K562 (cell line): Measurements from ENCODE around the gene UBE2O. TPM values are rescaled to one million over a fixed set of nuclear protein-coding genes. Genes with fewer than 3 reads are reported as not detected.

Source experiments
- ATAC-seq: fragments of 200-7000 bp; cut with Tn5 transposase; 3 replicates; pipeline ENCODE4 v1.9.1; 2020; ENCODE audit warnings: moderate library complexity
- BruUV-seq: library from RNA; stranded (reverse); fragments of 400-500 nt; replicated peaks from 2 replicates; lab custom pipeline; 2021; lab: Mats Ljungman, UMichigan
- CTCF ChIA-PET: fragments of 300-600 bp; formaldehyde crosslinking; extraction: SDS; loops from one replicate; lab custom pipeline; 2021; ENCODE audit warnings: low intra/inter-chr PET ratio; lab: Yijun Ruan, JAX
- POLR2A ChIA-PET: fragments of 300-600, 350-650 bp; sonication (Branson Sonifier 250); formaldehyde crosslinking; extraction: SDS; loops from one replicate; lab custom pipeline; 2021; ENCODE audit warnings: antibody characterized with exemption, inconsistent platforms; lab: Yijun Ruan, JAX
- DNase-seq, 4 experiments: peaks; one replicate each; pipeline versions ENCODE4 v3.0.0 to v3.0.0-alpha.2; 2011 to 2018; ENCODE audit warnings: low spot score in 3 of 4, mixed read lengths in 3 of 4; ENCODE audit errors: extremely low read depth in 1 of 4
- FAIRE-seq: peaks from 2 replicates; lab custom pipeline; 2011; peaks lifted over from hg19 to GRCh38; lab: Jason Lieb, UNC
- H2AFZ ChIP-seq: 2 replicates; pipeline ENCODE4 v1.6.0; 2011; ENCODE audit warnings: low read depth, low read length, control low read depth, inconsistent platforms
- H3K27ac ChIP-seq: fragments of 200-600 bp; 3 replicates; pipeline ENCODE4 v1.8.0; 2011; ENCODE audit warnings: low read depth, mild to moderate bottlenecking, control low read depth, inconsistent platforms, low read length, moderate library complexity, mixed read lengths; ENCODE audit errors: extremely low read depth
- H3K27me3 ChIP-seq, 2 experiments: fragments of 300-600 bp in 1 of 2; 2 replicates in 1 of 2; 3 replicates in 1 of 2; pipeline versions ENCODE4 v1.6.0 to v1.8.0; 2011; ENCODE audit warnings: inconsistent platforms in 2 of 2, low read length in 2 of 2, mild to moderate bottlenecking in 1 of 2, mixed read lengths in 1 of 2, moderate library complexity in 1 of 2; ENCODE audit not compliant: control insufficient read depth in 2 of 2, insufficient read depth in 2 of 2
- H3K36me3 ChIP-seq: fragments of 300-600 bp; 3 replicates; pipeline ENCODE4 v1.8.0; 2011; ENCODE audit warnings: mild to moderate bottlenecking, low read length, inconsistent platforms; ENCODE audit not compliant: control insufficient read depth, insufficient read depth
- H3K4me1 ChIP-seq, 2 experiments: fragments of 200-600 bp in 1 of 2; replicated peaks in 1 of 2; 2 replicates in 1 of 2; 3 replicates in 1 of 2; pipeline versions ENCODE4 v1.5.1 to v1.8.0; 2011; ENCODE audit warnings: inconsistent platforms in 2 of 2, low read length in 2 of 2, mild to moderate bottlenecking in 1 of 2, mixed read lengths in 1 of 2, moderate library complexity in 1 of 2; ENCODE audit not compliant: control insufficient read depth in 2 of 2, insufficient read depth in 2 of 2
- H3K4me2 ChIP-seq: 2 replicates; pipeline ENCODE4 v1.6.1; 2011; ENCODE audit warnings: low read length, control low read depth, inconsistent platforms, mixed read lengths; ENCODE audit not compliant: insufficient read depth
- H3K4me3 ChIP-seq: fragments of 200-600 bp; sonication (generic), shearing (Covaris generic); 2 replicates; pipeline ENCODE4 v1.5.1; 2016; ENCODE audit warnings: control low read depth, inconsistent platforms
- H3K79me2 ChIP-seq: fragments of 200-600 bp; 3 replicates; pipeline ENCODE4 v1.8.0; 2011; ENCODE audit warnings: low read length, inconsistent platforms; ENCODE audit not compliant: control insufficient read depth, insufficient read depth
- H3K9ac ChIP-seq, 2 experiments: 2 replicates each; pipeline versions ENCODE4 v1.6.0 to v1.6.1; 2011; ENCODE audit warnings: low read depth in 2 of 2, low read length in 2 of 2, control low read depth in 1 of 2, inconsistent platforms in 1 of 2, mild to moderate bottlenecking in 1 of 2, mixed read lengths in 1 of 2; ENCODE audit not compliant: insufficient read depth in 1 of 2
- H3K9me1 ChIP-seq: one replicate; pipeline ENCODE4 v1.6.0; 2011; ENCODE audit warnings: inconsistent platforms, mild to moderate bottlenecking, low read length, moderate library complexity; ENCODE audit not compliant: control insufficient read depth, insufficient read depth
- H3K9me3 ChIP-seq: replicated peaks from 2 replicates; pipeline ENCODE4 v1.5.1; 2011; ENCODE audit warnings: low read depth, low read length, inconsistent platforms; ENCODE audit not compliant: control insufficient read depth, insufficient read depth
- H4K20me1 ChIP-seq: replicated peaks from 2 replicates; pipeline ENCODE4 v1.6.1; 2011; ENCODE audit warnings: low read length, inconsistent platforms, mixed read lengths; ENCODE audit not compliant: control insufficient read depth, insufficient read depth
- ARID1B ChIP-seq: fragments of 450-650 bp; IDR thresholded peaks from 2 replicates; pipeline ENCODE4 v1.6.1; 2016; ENCODE audit warnings: antibody characterized with exemption, mild to moderate bottlenecking, inconsistent platforms
- DNMT1 ChIP-seq: fragments of 450-650 bp; IDR thresholded peaks from 2 replicates; pipeline ENCODE4 v1.6.1; 2016; ENCODE audit warnings: antibody characterized with exemption, mild to moderate bottlenecking
- EP400 ChIP-seq: fragments of 450-650 bp; IDR thresholded peaks from 2 replicates; pipeline ENCODE4 v1.6.1; 2017; ENCODE audit warnings: antibody characterized with exemption, mild to moderate bottlenecking, moderate library complexity
- FOXJ3 ChIP-seq: sonication (generic); formaldehyde crosslinking; IDR thresholded peaks from 2 replicates; pipeline ENCODE4 v1.4.0; 2020; ENCODE audit warnings: mild to moderate bottlenecking, missing genetic modification reagents
- GABPA ChIP-seq: fragments of 200-800 bp; sonication (Bioruptor generic); conservative IDR thresholded peaks from 2 replicates; pipeline ENCODE4 v1.6.1; 2016; ENCODE audit warnings: low read depth, missing genetic modification characterization, missing compliant biosample characterization
- GTF2E2 ChIP-seq: fragments of 200-800 bp; sonication (Bioruptor generic); IDR thresholded peaks from 2 replicates; pipeline ENCODE4 v1.6.1; 2016; ENCODE audit warnings: missing genetic modification characterization, missing compliant biosample characterization
- MAZ ChIP-seq, 2 experiments: fragments of 450-650 bp in 1 of 2; sonication (generic) in 1 of 2; formaldehyde crosslinking; IDR thresholded peaks in 1 of 2; conservative IDR thresholded peaks in 1 of 2; 2 replicates each; pipeline versions ENCODE4 v1.4.0 to v1.5.0; 2020; ENCODE audit warnings: mild to moderate bottlenecking in 1 of 2, missing genetic modification reagents in 1 of 2
- PRPF4 ChIP-seq: fragments of 200-400 bp; formaldehyde crosslinking; IDR thresholded peaks from one replicate; pipeline ENCODE4 v1.6.1; 2017; ENCODE audit warnings: low read length, low read depth, mild to moderate bottlenecking; ENCODE audit not compliant: insufficient read depth, poor library complexity, severe bottlenecking
- RBM15 ChIP-seq: fragments of 200-400 bp; formaldehyde crosslinking; IDR thresholded peaks from 2 replicates; pipeline ENCODE4 v1.6.1; 2018; ENCODE audit warnings: mild to moderate bottlenecking, low read length, moderate library complexity; ENCODE audit not compliant: insufficient read depth
- SIN3B ChIP-seq: fragments of 450-650 bp; IDR thresholded peaks from 2 replicates; pipeline ENCODE4 v1.6.1; 2017; ENCODE audit warnings: low read depth, mild to moderate bottlenecking, moderate library complexity
- ZNF511 ChIP-seq: sonication (generic); formaldehyde crosslinking; IDR thresholded peaks from 2 replicates; pipeline ENCODE4 v1.8.0; 2022; ENCODE audit warnings: mild to moderate bottlenecking, missing genetic modification reagents
- ZNF584 ChIP-seq: fragments of 200-800 bp; sonication (Bioruptor generic); IDR thresholded peaks from 2 replicates; pipeline ENCODE4 v1.6.1; 2016; ENCODE audit warnings: low read depth, mild to moderate bottlenecking, missing genetic modification characterization, missing compliant biosample characterization
- WGBS: fragments of 100-300 bp; shearing (Covaris generic); methylation state at CpG from one replicate; pipeline ENCODE4 v1.1.6; 2016; ENCODE audit warnings: low coverage, mixed read lengths; ENCODE audit not compliant: insufficient coverage; ENCODE audit errors: missing lambda C conversion rate; 5-methylcytosine and 5-hydroxymethylcytosine counted together
- in situ Hi-C: fragments of 300-500 bp; cut with MboI; formaldehyde crosslinking; loops from 4 replicates; pipeline ENCODE4 v1.15.0; 2018; ENCODE audit warnings: inconsistent platforms, mixed read lengths
- intact Hi-C: fragments of 100-400 bp; cut with micrococcal nuclease; formaldehyde crosslinking; loops from 2 replicates; pipeline ENCODE4 v1.14.2; 2022
- polyA plus RNA-seq, 8 experiments: library from polyadenylated mRNA; depleted of rRNA in 4 of 8; stranded (reverse) in 5 of 8; unstranded in 3 of 8; fragments of >200 nt; fragmentation: Nextera tagmentation in 2 of 8; fragmentation: Illumina TruSeq in 1 of 8; extraction: Ambion mirVana in 2 of 8; extraction: Trizol in 1 of 8; gene quantifications; 2 replicates each; pipeline versions ENCODE4 v1.2.1 to v1.2.3, GENCODE V29; 2011 to 2014; ENCODE audit warnings: inconsistent platforms in 1 of 8, missing spikeins in 1 of 8
- total RNA-seq, 7 experiments: library from RNA; depleted of rRNA in 6 of 7; stranded (reverse); fragments of >200 nt in 6 of 7; fragmentation: Illumina TruSeq in 2 of 7; extraction: Trizol in 2 of 7; gene quantifications; 2 replicates each; pipeline versions ENCODE4 v1.2.1 to v1.2.3, GENCODE V29; 2011 to 2021; ENCODE audit warnings: low replicate concordance in 1 of 7

Gene UBE2O
- total and polyA plus RNA-seq, 9 of the 15 experiments (the other 6 are each of a cell fraction or from before 2014, with no cell fraction given): 1.6 to 39.7 (median 13.3) TPM

- H4K20me1 ChIP-seq: no peaks in the 10 kb centered on the region
- peaks cover 22% of the 10 kb centered on the region for H3K79me2 ChIP-seq
- no TSS peak for BruUV-seq
- H3K9me1 ChIP-seq: no peaks in the 10 kb centered on the region
- H3K4me3 ChIP-seq: peak overlapping the region; percentile 23; the same call in 1 of the 2 replicates
- ChIA-PET POLR2A (interaction anchor here (0.8 to 2.8 kb wide), 13 partner anchors 8 to 578 kb away, joined by 3 to 17 read pairs (median 4); partner anchors contain the start of gene SPHK1), CTCF (no interaction called here)
- in situ Hi-C loops (no loop called here), intact Hi-C loops (loop anchor here (2.0 kb wide), 1 partner anchor 30 kb away; the partner anchor contains the start of gene SPHK1)
- peak overlapping the region in 1 of 2 experiments; percentile 62; a peak in 1 of 4 replicates for H3K9ac ChIP-seq
- DNase-seq: peak; percentile 68 to 96 (median 79)
- peaks cover 18 to 39% of the 10 kb centered on the region in 2 experiments; a peak in 4 of 5 replicates for H3K4me1 ChIP-seq
- peak overlapping the region; percentile 79 for H2AFZ ChIP-seq
- H3K9me3 ChIP-seq: no peaks in the 10 kb centered on the region; the same call in 1 of the 2 replicates
- peak; percentile 74 for ATAC-seq
- peak overlapping the region; percentile 90 for H3K4me2 ChIP-seq
- H3K27me3 ChIP-seq: no peaks in the 10 kb centered on the region
- no peaks in the 10 kb centered on the region; the same call in 2 of the 3 replicates for H3K36me3 ChIP-seq
- FAIRE-seq: peak; percentile 99
- H3K27ac ChIP-seq: peak overlapping the region; percentile 100
- WGBS: 1% methylated on average over 13 of the region's 13 CpGs
- no peak for TF ChIP-seq SIN3B
- TF ChIP-seq ARID1B: peak; percentile 93
- TF ChIP-seq EP400: no peak
- TF ChIP-seq GTF2E2: no peak
- TF ChIP-seq RBM15: no peak
- no peak for TF ChIP-seq FOXJ3 (CRISPR knock-in tag)
- no peak for TF ChIP-seq ZNF511 (CRISPR knock-in tag)
- no peak for TF ChIP-seq ZNF584
- peak; percentile 46 to 77; a peak in 3 of 4 replicates for TF ChIP-seq MAZ (CRISPR knock-in tag; conservative IDR thresholded peaks at IDR 0.05 in 1 of 2, IDR thresholded peaks at IDR 0.05 in 1 of 2)
- TF ChIP-seq DNMT1: no peak
- no peak for TF ChIP-seq PRPF4
- TF ChIP-seq GABPA (tag): no peak
Measured at GRCh38 chr17:76354747-76355310, 98.1 kb downstream of the UBE2O start.
